Kidney (tissue), 14 donors: Measurements from ENCODE around the gene CENATAC. TPM values are rescaled to one million over a fixed set of nuclear protein-coding genes. Genes with fewer than 3 reads are reported as not detected.

ENCODE experiments used
- DNase-seq, 5 donors: peaks; one replicate each; pipeline ENCODE4 v3.0.0-alpha.2; 2013 to 2020
- FAIRE-seq: peaks from 2 replicates; lab custom pipeline; 2012; peaks lifted over from hg19 to GRCh38; lab: Jason Lieb, UNC
- H3K27ac ChIP-seq, 2 donors: one replicate each; pipeline ENCODE4 v1.7.0; 2013; ENCODE audit warnings: low read depth in 2 of 2, low read length in 2 of 2, inconsistent platforms in 1 of 2
- H3K27me3 ChIP-seq: one replicate; pipeline ENCODE4 v1.7.1; 2013; ENCODE audit warnings: low read length, inconsistent platforms; ENCODE audit not compliant: control insufficient read depth, insufficient read depth
- H3K36me3 ChIP-seq, 3 donors: one replicate each; pipeline versions ENCODE4 v1.7.0 to v1.7.1; 2013; ENCODE audit warnings: low read length in 3 of 3, control low read depth in 1 of 3, inconsistent platforms in 1 of 3; ENCODE audit not compliant: insufficient read depth in 3 of 3, control insufficient read depth in 2 of 3
- H3K4me1 ChIP-seq, 3 donors: one replicate each; pipeline versions ENCODE4 v1.7.0 to v1.7.1; 2013; ENCODE audit warnings: low read length in 3 of 3, inconsistent platforms in 1 of 3, low read depth in 1 of 3; ENCODE audit not compliant: control insufficient read depth in 2 of 3, insufficient read depth in 2 of 3
- H3K4me3 ChIP-seq, 3 donors: one replicate each; pipeline versions ENCODE4 v1.7.0 to v1.8.1; 2013; ENCODE audit warnings: low read length in 3 of 3, control low read depth in 1 of 3, inconsistent platforms in 1 of 3
- H3K9ac ChIP-seq, 3 donors: one replicate each; pipeline versions ENCODE4 v1.7.0 to v1.7.1; 2013; ENCODE audit warnings: low read length in 3 of 3, control low read depth in 1 of 3, inconsistent platforms in 1 of 3
- H3K9me3 ChIP-seq, 3 donors: one replicate each; pipeline versions ENCODE4 v1.7.0 to v1.7.1; 2013; ENCODE audit warnings: low read length in 3 of 3, control low read depth in 1 of 3, inconsistent platforms in 1 of 3; ENCODE audit not compliant: control insufficient read depth in 2 of 3, insufficient read depth in 1 of 3
- intact Hi-C: fragments of 100-400 bp; cut with DNase I; formaldehyde crosslinking; loops from one replicate; pipeline ENCODE4 v1.11.1; 2022
- polyA plus RNA-seq: library from polyadenylated mRNA; stranded (reverse); fragments of 350-450 nt; fragmentation: Illumina TruSeq; extraction: RNeasy Lipid Tissue Mini Kit (QIAGEN cat#74804); gene quantifications from one replicate; pipeline ENCODE4 v1.2.3, GENCODE V29; 2014; ENCODE audit warnings: low read depth, low replicate concordance; ENCODE audit not compliant: insufficient read depth
- total RNA-seq: library from RNA; stranded (reverse); fragmentation: NEBNext Ultra II Directional; extraction: Animal tissue kit (Norgen Biotek cat#: 25700); gene quantifications from one replicate; pipeline ENCODE4 v1.2.1, GENCODE V29; 2021
- TF ChIP-seq, protein P1 (sequence below): IDR thresholded peaks from 3 replicates; pipeline ENCODE4 v1.5.1; 2012; ENCODE audit warnings: mild to moderate bottlenecking, moderate library complexity, borderline replicate concordance; ENCODE audit not compliant: insufficient read depth; ENCODE audit errors: extremely low read depth
- donor health status: control.
- donor health status: control.
- donor health status: control.
- donor health status: control.
- donor health status: control.
- donor health status: DM: yes; HTN: yes; CAD: no.
- donor health status: Normal renal cell carcinoma (clear cell type).

The CENATAC gene
- total and polyA plus RNA-seq, 2 donors from 2014 or later, result 19.8 to 45.0 TPM

DNA sequence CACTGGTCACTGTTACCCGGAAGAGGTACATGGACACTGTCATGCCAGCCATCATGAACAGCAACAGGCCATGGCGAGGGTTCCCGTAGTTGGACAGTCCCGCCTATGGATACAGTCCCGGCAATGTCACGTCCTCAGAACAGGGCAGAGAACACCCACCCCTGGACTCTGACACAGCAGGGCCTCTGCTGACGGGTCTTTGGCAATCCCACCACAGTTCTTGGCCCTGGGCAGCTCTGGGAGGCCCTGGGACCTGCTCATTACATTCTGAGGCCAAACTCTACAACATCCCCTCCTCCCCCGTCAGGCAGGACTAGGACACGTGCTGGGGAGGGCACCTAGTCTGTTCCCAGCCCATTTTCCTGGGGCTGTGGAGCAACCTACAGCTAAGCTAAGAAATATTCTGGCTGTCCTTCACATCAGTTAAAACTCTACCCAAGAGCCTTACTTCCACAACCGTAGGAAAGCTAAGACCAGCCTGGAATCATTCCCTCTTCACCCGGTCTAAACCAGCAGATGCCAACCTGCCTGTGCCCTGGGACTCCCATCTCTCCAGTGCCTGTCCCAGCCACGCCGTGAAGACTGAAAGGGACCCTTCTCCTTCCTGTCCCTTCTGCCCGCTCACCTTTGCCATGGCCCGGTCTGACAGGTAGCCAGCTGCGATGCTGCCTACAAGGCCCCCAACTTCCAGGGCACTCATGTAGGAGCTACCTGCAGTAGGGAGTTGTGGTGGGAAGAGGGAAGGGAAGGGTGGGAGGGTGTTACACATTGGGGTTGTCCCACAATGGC is 28.2 kb downstream of the CENATAC start:
- DNase-seq, result no peak
- no peak for FAIRE-seq
- Histone ChIP-seq H3K9me3 (no peaks in the 10 kb centered on the region), H3K4me3 (peak overlapping the region; percentile 12 to 91 (median 70)), H3K27ac (peak overlapping the region in 1 of 2 donors; percentile 20), H3K27me3 (no peaks in the 10 kb centered on the region), H3K36me3 (peaks cover 9 to 47% (median 31%) of the 10 kb centered on the region in 3 donors), H3K4me1 (peaks cover 5 to 53% (median 50%) of the 10 kb centered on the region in 3 donors), H3K9ac (no peak overlapping the region)
- TF ChIP-seq, protein P1, sequence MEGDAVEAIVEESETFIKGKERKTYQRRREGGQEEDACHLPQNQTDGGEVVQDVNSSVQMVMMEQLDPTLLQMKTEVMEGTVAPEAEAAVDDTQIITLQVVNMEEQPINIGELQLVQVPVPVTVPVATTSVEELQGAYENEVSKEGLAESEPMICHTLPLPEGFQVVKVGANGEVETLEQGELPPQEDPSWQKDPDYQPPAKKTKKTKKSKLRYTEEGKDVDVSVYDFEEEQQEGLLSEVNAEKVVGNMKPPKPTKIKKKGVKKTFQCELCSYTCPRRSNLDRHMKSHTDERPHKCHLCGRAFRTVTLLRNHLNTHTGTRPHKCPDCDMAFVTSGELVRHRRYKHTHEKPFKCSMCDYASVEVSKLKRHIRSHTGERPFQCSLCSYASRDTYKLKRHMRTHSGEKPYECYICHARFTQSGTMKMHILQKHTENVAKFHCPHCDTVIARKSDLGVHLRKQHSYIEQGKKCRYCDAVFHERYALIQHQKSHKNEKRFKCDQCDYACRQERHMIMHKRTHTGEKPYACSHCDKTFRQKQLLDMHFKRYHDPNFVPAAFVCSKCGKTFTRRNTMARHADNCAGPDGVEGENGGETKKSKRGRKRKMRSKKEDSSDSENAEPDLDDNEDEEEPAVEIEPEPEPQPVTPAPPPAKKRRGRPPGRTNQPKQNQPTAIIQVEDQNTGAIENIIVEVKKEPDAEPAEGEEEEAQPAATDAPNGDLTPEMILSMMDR, result no peak
- intact Hi-C loops, result no loop called here

DNA sequence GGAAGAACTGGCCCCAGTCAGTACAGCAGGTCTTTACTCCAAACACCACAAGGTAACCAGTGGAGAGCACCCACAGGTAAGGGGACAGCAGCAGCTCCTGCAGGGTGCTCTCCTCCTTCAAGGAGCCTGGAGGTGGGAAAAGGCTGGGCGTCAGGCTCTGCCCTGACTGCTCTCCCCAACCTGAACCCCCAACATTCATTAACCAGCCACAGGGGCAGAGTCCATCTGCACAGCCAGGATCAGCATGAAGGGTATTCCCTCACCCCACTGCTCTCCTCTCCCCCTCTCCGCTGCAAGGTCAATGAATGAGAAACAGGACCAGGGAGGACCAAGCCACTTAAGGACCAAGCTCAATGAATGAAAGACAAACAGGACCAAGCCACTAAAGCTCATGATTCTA is 29.0 kb downstream of the CENATAC start:
- TF ChIP-seq, protein P1, result no peak
- peaks cover 5 to 44% (median 28%) of the 10 kb centered on the region in 3 donors for H3K36me3 ChIP-seq
- H3K4me1 ChIP-seq, result peaks cover 5 to 46% (median 46%) of the 10 kb centered on the region in 3 donors
- intact Hi-C loops, result no loop called here
- H3K27ac ChIP-seq, result peak overlapping the region in 1 of 2 donors; percentile 20
- H3K27me3 ChIP-seq, result no peaks in the 10 kb centered on the region
- peak overlapping the region; percentile 16 to 91 (median 78) for H3K4me3 ChIP-seq
- no peaks in the 10 kb centered on the region for H3K9me3 ChIP-seq
- H3K9ac ChIP-seq, result no peak overlapping the region
- FAIRE-seq (no peak), DNase-seq (peak in 3 of 5 donors; percentile 34 to 78 (median 56))

DNA sequence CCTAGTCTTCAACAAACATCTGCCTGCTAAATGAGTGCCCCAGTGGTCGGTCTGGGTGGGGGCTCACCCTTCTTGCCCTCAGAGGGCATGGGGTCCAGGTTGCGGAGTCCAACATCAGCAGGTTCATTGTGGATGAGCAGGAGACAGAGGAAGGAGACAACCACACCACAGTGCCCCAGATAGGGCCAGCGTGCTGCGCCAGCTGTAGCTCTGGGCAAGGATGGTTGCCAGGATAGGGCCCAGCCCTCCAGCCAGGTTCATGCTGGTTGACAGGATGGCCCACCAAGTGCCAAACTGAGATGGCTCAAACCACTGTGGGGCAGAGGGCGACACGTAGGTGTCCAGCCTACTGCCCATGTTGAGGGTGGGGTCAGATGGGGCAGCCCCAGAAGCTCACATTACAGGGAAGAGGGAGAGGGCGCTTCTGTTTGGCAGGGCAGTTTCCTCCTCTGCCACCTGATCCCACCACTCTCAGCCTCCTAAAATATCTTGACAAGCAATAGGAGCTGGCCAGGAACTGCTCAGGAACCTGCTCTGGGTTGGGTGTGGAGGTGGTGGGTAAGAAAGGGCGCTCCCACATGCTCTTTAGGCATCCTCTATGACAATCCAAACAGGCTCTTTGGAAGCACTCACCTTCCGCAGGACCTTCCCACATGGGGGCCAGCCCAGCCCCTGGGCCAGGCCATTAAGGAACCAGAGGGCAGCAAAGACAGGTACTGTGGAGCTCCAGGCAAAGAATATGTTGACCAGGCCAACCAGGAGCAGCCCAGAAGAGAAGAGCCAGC is 29.8 kb downstream of the CENATAC start:
- Histone ChIP-seq H3K27me3 (no peaks in the 10 kb centered on the region), H3K9ac (peak overlapping the region in 1 of 3 donors; percentile 54), H3K4me3 (peak overlapping the region in 2 of 3 donors; percentile 78 to 91), H3K36me3 (peaks cover 5 to 41% (median 28%) of the 10 kb centered on the region in 3 donors), H3K9me3 (no peaks in the 10 kb centered on the region), H3K27ac (no peak overlapping the region), H3K4me1 (peaks cover 5 to 46% (median 44%) of the 10 kb centered on the region in 3 donors)
- intact Hi-C loops, result no loop called here
- no peak for FAIRE-seq
- DNase-seq, result no peak
- TF ChIP-seq, protein P1, result no peak
